Measurements from ENCODE around the gene PLA2G15. TPM values are rescaled to one million over a fixed set of nuclear protein-coding genes. Genes with fewer than 3 reads are reported as not detected.
A peak's percentile ranks its signal among the peaks of the same experiment; 100 is the strongest.

The PLA2G15 gene
- total and polyA plus RNA-seq, 2 of the 13 experiments (the other 11 are each of a cell fraction or from before 2014, with no cell fraction given), result 14.4 to 23.7 TPM

DNA sequence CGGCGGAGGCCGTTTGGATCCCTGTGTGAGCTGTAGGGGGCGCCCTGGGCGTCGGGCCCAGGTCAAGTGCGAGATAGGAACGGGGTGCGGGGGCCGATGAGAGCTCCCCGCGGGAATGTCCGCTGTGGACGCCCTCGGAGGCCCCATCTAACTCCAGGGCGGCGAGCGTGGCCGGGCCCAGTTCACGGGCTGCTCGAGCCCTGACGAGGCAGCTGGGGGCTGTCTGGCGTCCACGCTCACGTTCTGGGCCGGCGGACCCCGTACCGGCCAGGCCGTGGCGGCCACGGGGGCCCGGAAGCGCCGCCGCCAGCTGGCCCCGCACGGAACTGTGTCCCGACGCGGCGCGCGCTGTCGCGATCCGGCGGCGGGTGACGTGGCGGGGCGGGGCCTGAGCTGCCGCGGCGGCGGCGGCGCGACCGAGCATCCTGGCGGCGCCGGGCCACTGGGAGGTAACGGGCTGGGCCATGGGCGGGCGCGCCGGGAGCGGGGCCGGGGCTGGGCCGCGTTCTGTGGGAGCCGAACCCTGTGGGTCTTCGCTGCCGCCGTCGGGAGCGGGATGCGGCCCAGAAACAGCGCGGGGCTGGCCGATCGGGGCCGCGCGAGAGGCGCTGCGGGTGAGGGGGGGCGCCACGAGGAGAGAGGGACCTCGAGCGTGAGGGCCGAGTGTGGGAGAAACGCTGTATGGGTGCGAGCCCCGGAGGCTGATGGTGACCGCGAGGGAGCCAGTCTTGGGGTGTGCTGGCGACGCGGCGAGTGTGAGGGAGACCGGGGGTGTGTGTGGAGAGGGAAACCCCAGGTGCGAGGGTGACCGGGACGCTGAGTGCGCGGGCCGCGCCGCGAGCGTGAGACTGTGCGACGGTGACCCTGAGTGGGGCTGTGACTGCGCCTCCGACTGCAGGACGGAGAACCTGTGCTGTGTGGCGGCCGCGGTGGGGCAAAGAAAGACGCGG lies 19.2 kb downstream of the PLA2G15 start, which contains the start of gene SLC7A6 (continued):
- TF ChIP-seq ZNF577 (CRISPR knock-in tag; IDR thresholded peaks at IDR 0.05; ENCODE audit: borderline replicate concordance, low read depth), result no peak
- TF ChIP-seq CBX2 (IDR thresholded peaks at IDR 0.05; ENCODE audit: low read depth, low read length), result no peak
- no peak for TF ChIP-seq CBX2 (CRISPR knock-in tag; IDR thresholded peaks at IDR 0.05; ENCODE audit: low read depth)
- TF ChIP-seq AGO2 (optimal IDR thresholded peaks at IDR 0.05; ENCODE audit: low read depth, low read length), result peak; percentile 91
- TF ChIP-seq ZSCAN22 (CRISPR knock-in tag; IDR thresholded peaks at IDR 0.05), result no peak
- peak; percentile 72 for TF ChIP-seq GATAD2A (CRISPR knock-in tag; IDR thresholded peaks at IDR 0.05)
- peak; percentile 68 for TF ChIP-seq CHD2 (IDR thresholded peaks at IDR 0.05; ENCODE audit: low read depth, low read length)
- TF ChIP-seq, protein P1, sequence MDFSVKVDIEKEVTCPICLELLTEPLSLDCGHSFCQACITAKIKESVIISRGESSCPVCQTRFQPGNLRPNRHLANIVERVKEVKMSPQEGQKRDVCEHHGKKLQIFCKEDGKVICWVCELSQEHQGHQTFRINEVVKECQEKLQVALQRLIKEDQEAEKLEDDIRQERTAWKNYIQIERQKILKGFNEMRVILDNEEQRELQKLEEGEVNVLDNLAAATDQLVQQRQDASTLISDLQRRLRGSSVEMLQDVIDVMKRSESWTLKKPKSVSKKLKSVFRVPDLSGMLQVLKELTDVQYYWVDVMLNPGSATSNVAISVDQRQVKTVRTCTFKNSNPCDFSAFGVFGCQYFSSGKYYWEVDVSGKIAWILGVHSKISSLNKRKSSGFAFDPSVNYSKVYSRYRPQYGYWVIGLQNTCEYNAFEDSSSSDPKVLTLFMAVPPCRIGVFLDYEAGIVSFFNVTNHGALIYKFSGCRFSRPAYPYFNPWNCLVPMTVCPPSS (IDR thresholded peaks at IDR 0.05), result no peak
- no peak; the same call in 1 of the 2 replicates for TF ChIP-seq TGIF2 (CRISPR knock-in tag; IDR thresholded peaks at IDR 0.05)
- TF ChIP-seq SSRP1 (CRISPR knock-in tag; IDR thresholded peaks at IDR 0.05), result no peak
- TF ChIP-seq CENPT (CRISPR knock-in tag; IDR thresholded peaks at IDR 0.05; ENCODE audit: low read depth), result no peak
- no peak for TF ChIP-seq ARID2 (CRISPR knock-in tag; IDR thresholded peaks at IDR 0.05; ENCODE audit: borderline replicate concordance)
- no peak for TF ChIP-seq CENPX (CRISPR knock-in tag; IDR thresholded peaks at IDR 0.05)
- peak; percentile 82; the same call in 1 of the 2 replicates for TF ChIP-seq PAX8 (CRISPR knock-in tag; IDR thresholded peaks at IDR 0.05; ENCODE audit: borderline replicate concordance)
- no peak; the same call in 1 of the 2 replicates for TF ChIP-seq STAT5B (CRISPR knock-in tag; IDR thresholded peaks at IDR 0.05)
- peak; percentile 91 for TF ChIP-seq KDM2A (CRISPR knock-in tag; IDR thresholded peaks at IDR 0.05; ENCODE audit: borderline replicate concordance, low read depth)
- no peak for TF ChIP-seq ZNF207 (IDR thresholded peaks at IDR 0.05; ENCODE audit: borderline replicate concordance)
- TF ChIP-seq, protein P2, sequence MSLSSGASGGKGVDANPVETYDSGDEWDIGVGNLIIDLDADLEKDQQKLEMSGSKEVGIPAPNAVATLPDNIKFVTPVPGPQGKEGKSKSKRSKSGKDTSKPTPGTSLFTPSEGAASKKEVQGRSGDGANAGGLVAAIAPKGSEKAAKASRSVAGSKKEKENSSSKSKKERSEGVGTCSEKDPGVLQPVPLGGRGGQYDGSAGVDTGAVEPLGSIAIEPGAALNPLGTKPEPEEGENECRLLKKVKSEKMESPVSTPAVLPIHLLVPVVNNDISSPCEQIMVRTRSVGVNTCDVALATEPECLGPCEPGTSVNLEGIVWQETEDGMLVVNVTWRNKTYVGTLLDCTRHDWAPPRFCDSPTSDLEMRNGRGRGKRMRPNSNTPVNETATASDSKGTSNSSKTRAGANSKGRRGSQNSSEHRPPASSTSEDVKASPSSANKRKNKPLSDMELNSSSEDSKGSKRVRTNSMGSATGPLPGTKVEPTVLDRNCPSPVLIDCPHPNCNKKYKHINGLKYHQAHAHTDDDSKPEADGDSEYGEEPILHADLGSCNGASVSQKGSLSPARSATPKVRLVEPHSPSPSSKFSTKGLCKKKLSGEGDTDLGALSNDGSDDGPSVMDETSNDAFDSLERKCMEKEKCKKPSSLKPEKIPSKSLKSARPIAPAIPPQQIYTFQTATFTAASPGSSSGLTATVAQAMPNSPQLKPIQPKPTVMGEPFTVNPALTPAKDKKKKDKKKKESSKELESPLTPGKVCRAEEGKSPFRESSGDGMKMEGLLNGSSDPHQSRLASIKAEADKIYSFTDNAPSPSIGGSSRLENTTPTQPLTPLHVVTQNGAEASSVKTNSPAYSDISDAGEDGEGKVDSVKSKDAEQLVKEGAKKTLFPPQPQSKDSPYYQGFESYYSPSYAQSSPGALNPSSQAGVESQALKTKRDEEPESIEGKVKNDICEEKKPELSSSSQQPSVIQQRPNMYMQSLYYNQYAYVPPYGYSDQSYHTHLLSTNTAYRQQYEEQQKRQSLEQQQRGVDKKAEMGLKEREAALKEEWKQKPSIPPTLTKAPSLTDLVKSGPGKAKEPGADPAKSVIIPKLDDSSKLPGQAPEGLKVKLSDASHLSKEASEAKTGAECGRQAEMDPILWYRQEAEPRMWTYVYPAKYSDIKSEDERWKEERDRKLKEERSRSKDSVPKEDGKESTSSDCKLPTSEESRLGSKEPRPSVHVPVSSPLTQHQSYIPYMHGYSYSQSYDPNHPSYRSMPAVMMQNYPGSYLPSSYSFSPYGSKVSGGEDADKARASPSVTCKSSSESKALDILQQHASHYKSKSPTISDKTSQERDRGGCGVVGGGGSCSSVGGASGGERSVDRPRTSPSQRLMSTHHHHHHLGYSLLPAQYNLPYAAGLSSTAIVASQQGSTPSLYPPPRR (CRISPR knock-in tag; IDR thresholded peaks at IDR 0.05; ENCODE audit: borderline replicate concordance), result no peak; the same call in 1 of the 2 replicates
- peak; percentile 83 for TF ChIP-seq ZNF235 (CRISPR knock-in tag; IDR thresholded peaks at IDR 0.05; ENCODE audit: borderline replicate concordance)
- TF ChIP-seq ZC3H4 (CRISPR knock-in tag; IDR thresholded peaks at IDR 0.05; ENCODE audit: borderline replicate concordance), result peak; percentile 97
- no peak for TF ChIP-seq PHF5A (CRISPR knock-in tag; IDR thresholded peaks at IDR 0.05; ENCODE audit: low read depth, unreplicated experiment)
- TF ChIP-seq, protein P3, sequence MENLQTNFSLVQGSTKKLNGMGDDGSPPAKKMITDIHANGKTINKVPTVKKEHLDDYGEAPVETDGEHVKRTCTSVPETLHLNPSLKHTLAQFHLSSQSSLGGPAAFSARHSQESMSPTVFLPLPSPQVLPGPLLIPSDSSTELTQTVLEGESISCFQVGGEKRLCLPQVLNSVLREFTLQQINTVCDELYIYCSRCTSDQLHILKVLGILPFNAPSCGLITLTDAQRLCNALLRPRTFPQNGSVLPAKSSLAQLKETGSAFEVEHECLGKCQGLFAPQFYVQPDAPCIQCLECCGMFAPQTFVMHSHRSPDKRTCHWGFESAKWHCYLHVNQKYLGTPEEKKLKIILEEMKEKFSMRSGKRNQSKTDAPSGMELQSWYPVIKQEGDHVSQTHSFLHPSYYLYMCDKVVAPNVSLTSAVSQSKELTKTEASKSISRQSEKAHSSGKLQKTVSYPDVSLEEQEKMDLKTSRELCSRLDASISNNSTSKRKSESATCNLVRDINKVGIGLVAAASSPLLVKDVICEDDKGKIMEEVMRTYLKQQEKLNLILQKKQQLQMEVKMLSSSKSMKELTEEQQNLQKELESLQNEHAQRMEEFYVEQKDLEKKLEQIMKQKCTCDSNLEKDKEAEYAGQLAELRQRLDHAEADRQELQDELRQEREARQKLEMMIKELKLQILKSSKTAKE (CRISPR knock-in tag; IDR thresholded peaks at IDR 0.05; ENCODE audit: borderline replicate concordance), result peak; percentile 16; the same call in 1 of the 2 replicates

Measured in HepG2 (cell line).